Measurements from ENCODE around the gene CALM3.

GRCh38 chr19:46631481-46631880, 30.4 kb downstream of the CALM3 start:
- TF ChIP-seq SUZ12 (IDR thresholded peaks at IDR 0.05) (no peak), SP1 (IDR thresholded peaks at IDR 0.05) (no peak), TARDBP (IDR thresholded peaks at IDR 0.05) (no peak), FOXK2 (IDR thresholded peaks at IDR 0.05) (no peak), FOXA1 (IDR thresholded peaks at IDR 0.05) (no peak), BHLHE40 (IDR thresholded peaks at IDR 0.05; ENCODE audit: borderline replicate concordance) (no peak), ARNT (IDR thresholded peaks at IDR 0.05) (no peak), NFRKB (IDR thresholded peaks at IDR 0.05) (no peak), HDGF (IDR thresholded peaks at IDR 0.05; ENCODE audit: borderline replicate concordance) (no peak), FOXM1 (IDR thresholded peaks at IDR 0.05; ENCODE audit: borderline replicate concordance) (no peak), CTBP1 (IDR thresholded peaks at IDR 0.05; ENCODE audit: borderline replicate concordance) (no peak)
- TF ChIP-seq, protein P1, sequence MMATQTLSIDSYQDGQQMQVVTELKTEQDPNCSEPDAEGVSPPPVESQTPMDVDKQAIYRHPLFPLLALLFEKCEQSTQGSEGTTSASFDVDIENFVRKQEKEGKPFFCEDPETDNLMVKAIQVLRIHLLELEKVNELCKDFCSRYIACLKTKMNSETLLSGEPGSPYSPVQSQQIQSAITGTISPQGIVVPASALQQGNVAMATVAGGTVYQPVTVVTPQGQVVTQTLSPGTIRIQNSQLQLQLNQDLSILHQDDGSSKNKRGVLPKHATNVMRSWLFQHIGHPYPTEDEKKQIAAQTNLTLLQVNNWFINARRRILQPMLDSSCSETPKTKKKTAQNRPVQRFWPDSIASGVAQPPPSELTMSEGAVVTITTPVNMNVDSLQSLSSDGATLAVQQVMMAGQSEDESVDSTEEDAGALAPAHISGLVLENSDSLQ (IDR thresholded peaks at IDR 0.05): no peak

Measured in HEK293T (cell line).